Osteocyte (in vitro differentiated cells): ENCODE results near the gene USP26. TPM values are rescaled to one million over a fixed set of nuclear protein-coding genes. Genes with fewer than 3 reads are reported as not detected.
"Not testable (repeated sequence)": the region's sequence is repeated elsewhere in the genome, so short reads cannot be mapped to it uniquely, and the experiment has no call there.

Experiments
- DNase-seq: peaks from one replicate; pipeline ENCODE4 v3.0.0; 2021; ENCODE audit warnings: mixed read lengths; ENCODE audit not compliant: unreplicated experiment; ENCODE audit errors: extremely low spot score
- H3K27ac Mint-ChIP-seq: one replicate; pipeline ENCODE4 v1.8.0; 2021; ENCODE audit warnings: mild to moderate bottlenecking, mixed read lengths; ENCODE audit not compliant: unreplicated experiment
- H3K27me3 Mint-ChIP-seq: one replicate; pipeline ENCODE4 v1.8.0; 2021; ENCODE audit warnings: mixed read lengths; ENCODE audit not compliant: unreplicated experiment
- H3K36me3 Mint-ChIP-seq: one replicate; pipeline ENCODE4 v1.8.0; 2021; ENCODE audit warnings: mixed read lengths; ENCODE audit not compliant: unreplicated experiment
- H3K4me1 Mint-ChIP-seq: one replicate; pipeline ENCODE4 v1.8.0; 2021; ENCODE audit warnings: mixed read lengths; ENCODE audit not compliant: unreplicated experiment
- H3K4me3 Mint-ChIP-seq: one replicate; pipeline ENCODE4 v1.8.0; 2021; ENCODE audit warnings: mild to moderate bottlenecking, moderate library complexity, mixed read lengths; ENCODE audit not compliant: unreplicated experiment
- H3K9me3 Mint-ChIP-seq: one replicate; pipeline ENCODE4 v1.8.0; 2021; ENCODE audit warnings: mixed read lengths; ENCODE audit not compliant: unreplicated experiment
- total RNA-seq: library from RNA; stranded (reverse); gene quantifications from 2 replicates; pipeline ENCODE4 v1.2.1, GENCODE V29; 2021
- TF ChIP-seq, protein P1 (sequence below): fragments of 200-600 bp; sonication (generic); IDR thresholded peaks from 2 replicates; pipeline ENCODE4 v1.5.0; 2021; ENCODE audit warnings: antibody characterized with exemption, mild to moderate bottlenecking, moderate library complexity

USP26 gene
- total RNA-seq, 1 donor from 2014 or later: not detected

- no peaks in the 10 kb centered on the region for H3K9me3 Mint-ChIP-seq
- H3K4me1 Mint-ChIP-seq: peaks cover 6% of the 10 kb centered on the region
Measured at GRCh38 chrX:133048751-133049150, 48.2 kb downstream of the USP26 start.

GRCh38 chrX:133046601-133047000 lies 50.3 kb downstream of the USP26 start:
- Mint-ChIP-seq H3K36me3 (no peaks in the 10 kb centered on the region), H3K4me3 (no peak overlapping the region), H3K27ac (no peak overlapping the region), H3K27me3 (no peaks in the 10 kb centered on the region), H3K4me1 (no peaks in the 10 kb centered on the region), H3K9me3 (no peaks in the 10 kb centered on the region)
- TF ChIP-seq, protein P1, sequence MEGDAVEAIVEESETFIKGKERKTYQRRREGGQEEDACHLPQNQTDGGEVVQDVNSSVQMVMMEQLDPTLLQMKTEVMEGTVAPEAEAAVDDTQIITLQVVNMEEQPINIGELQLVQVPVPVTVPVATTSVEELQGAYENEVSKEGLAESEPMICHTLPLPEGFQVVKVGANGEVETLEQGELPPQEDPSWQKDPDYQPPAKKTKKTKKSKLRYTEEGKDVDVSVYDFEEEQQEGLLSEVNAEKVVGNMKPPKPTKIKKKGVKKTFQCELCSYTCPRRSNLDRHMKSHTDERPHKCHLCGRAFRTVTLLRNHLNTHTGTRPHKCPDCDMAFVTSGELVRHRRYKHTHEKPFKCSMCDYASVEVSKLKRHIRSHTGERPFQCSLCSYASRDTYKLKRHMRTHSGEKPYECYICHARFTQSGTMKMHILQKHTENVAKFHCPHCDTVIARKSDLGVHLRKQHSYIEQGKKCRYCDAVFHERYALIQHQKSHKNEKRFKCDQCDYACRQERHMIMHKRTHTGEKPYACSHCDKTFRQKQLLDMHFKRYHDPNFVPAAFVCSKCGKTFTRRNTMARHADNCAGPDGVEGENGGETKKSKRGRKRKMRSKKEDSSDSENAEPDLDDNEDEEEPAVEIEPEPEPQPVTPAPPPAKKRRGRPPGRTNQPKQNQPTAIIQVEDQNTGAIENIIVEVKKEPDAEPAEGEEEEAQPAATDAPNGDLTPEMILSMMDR: no peak
- no peak for DNase-seq

More at GRCh38 chrX:133048751-133049150, 48.2 kb downstream of the USP26 start:
- DNase-seq: no peak
- TF ChIP-seq, protein P1: no peak
- no peaks in the 10 kb centered on the region for H3K27me3 Mint-ChIP-seq
- H3K36me3 Mint-ChIP-seq: no peaks in the 10 kb centered on the region
- H3K4me3 Mint-ChIP-seq: no peak overlapping the region
- no peak overlapping the region for H3K27ac Mint-ChIP-seq

GRCh38 chrX:133045986-133046385 lies 50.9 kb downstream of the USP26 start:
- Mint-ChIP-seq H3K27ac (no peak overlapping the region), H3K4me1 (no peaks in the 10 kb centered on the region), H3K9me3 (no peaks in the 10 kb centered on the region), H3K36me3 (no peaks in the 10 kb centered on the region), H3K4me3 (no peak overlapping the region), H3K27me3 (no peaks in the 10 kb centered on the region)
- TF ChIP-seq, protein P1: peak; percentile 61
- no peak for DNase-seq

DNA sequence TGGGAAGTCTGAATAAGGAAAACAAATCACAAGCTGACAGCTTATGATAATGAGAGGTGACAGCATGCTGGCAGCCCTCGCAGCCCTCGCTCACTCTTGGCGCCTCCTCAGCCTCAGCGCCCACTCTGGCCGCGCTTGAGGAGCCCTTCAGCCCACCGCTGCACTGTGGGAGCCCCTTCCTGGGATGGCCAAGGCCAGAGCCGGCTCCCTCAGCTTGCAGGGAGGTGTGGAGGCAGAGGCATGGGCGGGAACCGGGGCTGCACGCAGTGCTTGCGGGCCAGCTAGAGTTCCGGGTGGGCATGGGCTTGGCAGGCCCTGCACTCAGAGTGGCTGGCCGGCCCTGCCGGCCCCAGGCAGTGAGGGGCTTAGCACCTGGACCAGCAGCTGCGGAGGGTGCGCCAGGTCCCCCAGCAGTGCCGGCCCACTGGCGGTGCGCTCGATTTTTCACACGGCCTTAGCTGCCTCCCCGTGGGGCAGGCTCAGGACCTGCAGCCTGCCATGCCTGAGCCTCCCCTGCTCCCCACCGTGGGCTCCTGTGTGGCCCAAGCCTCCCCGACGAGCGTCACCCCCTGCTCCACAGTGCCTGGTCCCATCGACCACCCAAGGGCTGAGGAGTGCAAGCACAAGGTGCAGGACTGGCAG lies 52.6 kb downstream of the USP26 start:
- not testable (repeated sequence) for H3K36me3 Mint-ChIP-seq, H3K4me3 Mint-ChIP-seq, DNase-seq, H3K27ac Mint-ChIP-seq, H3K27me3 Mint-ChIP-seq, H3K4me1 Mint-ChIP-seq, H3K9me3 Mint-ChIP-seq

- Mint-ChIP-seq H3K36me3 (no peaks in the 10 kb centered on the region), H3K4me1 (no peaks in the 10 kb centered on the region), H3K27me3 (peaks cover 10% of the 10 kb centered on the region), H3K4me3 (no peak overlapping the region), H3K9me3 (peaks cover 9% of the 10 kb centered on the region), H3K27ac (no peak overlapping the region)
- TF ChIP-seq, protein P1: no peak
- DNase-seq: no peak
Measured at GRCh38 chrX:133042260-133042659, 54.6 kb downstream of the USP26 start.
